Fibroblast of lung (primary cell): ENCODE data around the gene RNFT2. TPM values are rescaled to one million over a fixed set of nuclear protein-coding genes. Genes with fewer than 3 reads are reported as not detected.

ENCODE experiments used
- DNase-seq, 2 donors: peaks; one replicate each; pipeline versions ENCODE4 v3.0.0 to v3.0.0-alpha.2; 2010; ENCODE audit warnings: low read depth in 2 of 2
- H2AFZ ChIP-seq: 2 replicates; pipeline ENCODE4 v1.5.1; 2012; ENCODE audit warnings: low read length, control low read depth, inconsistent platforms
- H3K27ac ChIP-seq: 2 replicates; pipeline ENCODE4 v1.5.1; 2011; ENCODE audit warnings: low read length, control low read depth; ENCODE audit not compliant: insufficient read depth
- H3K27me3 ChIP-seq: 2 replicates; pipeline ENCODE4 v1.5.1; 2011; ENCODE audit warnings: mild to moderate bottlenecking, low read length; ENCODE audit not compliant: control insufficient read depth, insufficient read depth
- H3K36me3 ChIP-seq: 2 replicates; pipeline ENCODE4 v1.5.1; 2011; ENCODE audit warnings: low read length; ENCODE audit not compliant: control insufficient read depth, insufficient read depth
- H3K4me1 ChIP-seq: 2 replicates; pipeline ENCODE4 v1.5.1; 2011; ENCODE audit warnings: low read length; ENCODE audit not compliant: control insufficient read depth, insufficient read depth; ENCODE audit errors: extremely low read depth
- H3K4me2 ChIP-seq: 2 replicates; pipeline ENCODE4 v1.5.1; 2011; ENCODE audit warnings: low read length, control low read depth; ENCODE audit not compliant: insufficient read depth; ENCODE audit errors: extremely low read depth
- H3K4me3 ChIP-seq, 4 experiments: fragments of 200-600 bp in 1 of 4; sonication (generic) in 1 of 4; replicated peaks in 1 of 4; 2 replicates each; pipeline ENCODE4 v1.5.1; 2011 to 2016; ENCODE audit warnings: low read length in 4 of 4, low read depth in 3 of 4, mild to moderate bottlenecking in 3 of 4, control low read depth in 2 of 4, inconsistent platforms in 1 of 4, mixed read lengths in 1 of 4; ENCODE audit not compliant: insufficient read depth in 1 of 4; ENCODE audit errors: control extremely low read depth in 1 of 4
- H3K79me2 ChIP-seq: 2 replicates; pipeline ENCODE4 v1.5.1; 2012; ENCODE audit warnings: mild to moderate bottlenecking, low read length, inconsistent platforms; ENCODE audit not compliant: control insufficient read depth, insufficient read depth
- H3K9ac ChIP-seq: 2 replicates; pipeline ENCODE4 v1.5.1; 2011; ENCODE audit warnings: mild to moderate bottlenecking, low read length, control low read depth; ENCODE audit not compliant: insufficient read depth
- H3K9me3 ChIP-seq: 2 replicates; pipeline ENCODE4 v1.5.1; 2012; ENCODE audit warnings: low read depth, low read length; ENCODE audit not compliant: control insufficient read depth, insufficient read depth
- H4K20me1 ChIP-seq: 2 replicates; pipeline ENCODE4 v1.5.1; 2011; ENCODE audit warnings: low read length; ENCODE audit not compliant: control insufficient read depth, insufficient read depth; ENCODE audit errors: extremely low read depth
- CTCF ChIP-seq, 2 donors: IDR thresholded peaks in 1 of 2; conservative IDR thresholded peaks in 1 of 2; 1 replicate in 1 of 2; 2 replicates in 1 of 2; pipeline ENCODE4 v1.5.1; 2011 to 2012; ENCODE audit warnings: low read length in 2 of 2, control low read depth in 1 of 2, inconsistent platforms in 1 of 2, low read depth in 1 of 2, mild to moderate bottlenecking in 1 of 2
- EZH2 ChIP-seq: IDR thresholded peaks from 2 replicates; pipeline ENCODE4 v1.5.1; 2012; ENCODE audit warnings: low read length, control low read depth, mild to moderate bottlenecking; ENCODE audit errors: missing control alignments
- polyA plus RNA-seq, 2 donors: library from polyadenylated mRNA; depleted of rRNA in 1 of 2; stranded (reverse) in 1 of 2; unstranded in 1 of 2; fragments of >200 nt; gene quantifications; 2 replicates each; pipeline ENCODE4 v1.2.1, GENCODE V29; 2011 to 2012; ENCODE audit warnings: missing spikeins in 1 of 2
- total RNA-seq: library from RNA; depleted of rRNA; stranded (reverse); fragments of >200 nt; gene quantifications from 2 replicates; pipeline ENCODE4 v1.2.1, GENCODE V29; 2014

The RNFT2 gene
- total and polyA plus RNA-seq, 2 donors (not counting 1 experiment from before 2014, with no cell fraction given), result 0.95 to 3.1 TPM

GRCh38 chr12:116807546-116807945 is 69.4 kb downstream of the RNFT2 start:
- no peak for DNase-seq
- H3K27ac ChIP-seq, result no peak overlapping the region
- no peaks in the 10 kb centered on the region for H3K79me2 ChIP-seq
- no peak overlapping the region for H2AFZ ChIP-seq
- H3K9me3 ChIP-seq, result no peaks in the 10 kb centered on the region
- H3K4me1 ChIP-seq, result no peaks in the 10 kb centered on the region
- H3K4me3 ChIP-seq, result no peak overlapping the region
- no peak overlapping the region for H3K4me2 ChIP-seq
- H3K36me3 ChIP-seq, result no peaks in the 10 kb centered on the region
- no peak overlapping the region for H3K9ac ChIP-seq
- no peaks in the 10 kb centered on the region for H3K27me3 ChIP-seq
- H4K20me1 ChIP-seq, result no peaks in the 10 kb centered on the region
- no peak for TF ChIP-seq CTCF (conservative IDR thresholded peaks at IDR 0.05 in 1 of 2, IDR thresholded peaks at IDR 0.05 in 1 of 2; ENCODE audit: low read depth in 1 of 2, low read length in 2 of 2)
- TF ChIP-seq EZH2, result no peak

GRCh38 chr12:116808113-116809105 is 70.3 kb downstream of the RNFT2 start:
- no peaks in the 10 kb centered on the region for H3K36me3 ChIP-seq
- no peak overlapping the region for H3K4me2 ChIP-seq
- no peak overlapping the region for H2AFZ ChIP-seq
- no peak for TF ChIP-seq EZH2
- no peak for TF ChIP-seq CTCF (conservative IDR thresholded peaks at IDR 0.05 in 1 of 2, IDR thresholded peaks at IDR 0.05 in 1 of 2; ENCODE audit: low read depth in 1 of 2, low read length in 2 of 2)
- no peak overlapping the region for H3K4me3 ChIP-seq
- H3K4me1 ChIP-seq, result no peaks in the 10 kb centered on the region
- no peaks in the 10 kb centered on the region for H3K79me2 ChIP-seq
- no peaks in the 10 kb centered on the region for H3K27me3 ChIP-seq
- no peak for DNase-seq
- no peaks in the 10 kb centered on the region for H3K9me3 ChIP-seq
- H3K9ac ChIP-seq, result no peak overlapping the region
- no peak overlapping the region for H3K27ac ChIP-seq
- H4K20me1 ChIP-seq, result no peaks in the 10 kb centered on the region

- H3K36me3 ChIP-seq, result no peaks in the 10 kb centered on the region
- no peak overlapping the region for H2AFZ ChIP-seq
- no peaks in the 10 kb centered on the region for H4K20me1 ChIP-seq
- no peaks in the 10 kb centered on the region for H3K79me2 ChIP-seq
- no peak overlapping the region for H3K4me2 ChIP-seq
- H3K27me3 ChIP-seq, result no peaks in the 10 kb centered on the region
- no peak overlapping the region for H3K4me3 ChIP-seq
- no peak overlapping the region for H3K27ac ChIP-seq
- DNase-seq, result no peak
- no peak overlapping the region for H3K9ac ChIP-seq
- TF ChIP-seq CTCF (conservative IDR thresholded peaks at IDR 0.05 in 1 of 2, IDR thresholded peaks at IDR 0.05 in 1 of 2; ENCODE audit: low read depth in 1 of 2, low read length in 2 of 2) (no peak), EZH2 (no peak)
- no peaks in the 10 kb centered on the region for H3K4me1 ChIP-seq
- no peaks in the 10 kb centered on the region for H3K9me3 ChIP-seq
These were observed 74.1 kb downstream of the RNFT2 start for GRCh38 chr12:116812238-116812637.
